WERI-Rb-1 (cell line): Measurements from ENCODE around the gene C2orf68.
"Not testable (repeated sequence)": the region's sequence is repeated elsewhere in the genome, so short reads cannot be mapped to it uniquely, and the experiment has no call there.

Experiments used
- DNase-seq: peaks from one replicate; pipeline ENCODE4 v3.0.0-alpha.2; 2020
- H3K27ac ChIP-seq: fragments of 250-450 bp; sonication (Bioruptor Pico); 2 replicates; pipeline ENCODE4 v1.5.1; 2020; ENCODE audit warnings: mild to moderate bottlenecking, moderate library complexity
- H3K27me3 ChIP-seq: fragments of 250-450 bp; sonication (Bioruptor Pico); 2 replicates; pipeline ENCODE4 v1.5.1; 2021; ENCODE audit warnings: mild to moderate bottlenecking, low read depth, moderate library complexity; ENCODE audit not compliant: insufficient read depth, severe bottlenecking
- H3K36me3 ChIP-seq: fragments of 250-450 bp; sonication (Bioruptor Pico); 2 replicates; pipeline ENCODE4 v1.5.1; 2020; ENCODE audit warnings: mild to moderate bottlenecking, moderate library complexity
- H3K4me3 ChIP-seq: 2 replicates; pipeline ENCODE4 v1.5.1; 2011; ENCODE audit warnings: low read depth, mild to moderate bottlenecking, control low read depth, low read length
- H3K9me3 ChIP-seq: fragments of 250-450 bp; sonication (Bioruptor Pico); 2 replicates; pipeline ENCODE4 v1.5.1; 2021; ENCODE audit warnings: mild to moderate bottlenecking, moderate library complexity; ENCODE audit not compliant: severe bottlenecking
- TF ChIP-seq, protein P1 (sequence below): IDR thresholded peaks from 2 replicates; pipeline ENCODE4 v1.5.1; 2011; ENCODE audit warnings: low read depth, mild to moderate bottlenecking, control low read depth, inconsistent platforms, low read length

Gene C2orf68

GRCh38 chr2:85611705-85612587 is at the start of gene C2orf68:
C2orf68 (minus strand) TSS chr2:85612066; CDS start chr2:85611984, 82 bp downstream.
- Histone ChIP-seq H3K27ac (peak within 1 kb of the TSS; percentile 80), H3K4me3 (peak within 1 kb of the TSS; percentile 64), H3K9me3 (no peaks in the 10 kb centered on the region), H3K27me3 (no peaks in the 10 kb centered on the region), H3K36me3 (peaks cover 28% of the 10 kb centered on the region)
- DNase-seq = peak; percentile 92
- TF ChIP-seq, protein P1, sequence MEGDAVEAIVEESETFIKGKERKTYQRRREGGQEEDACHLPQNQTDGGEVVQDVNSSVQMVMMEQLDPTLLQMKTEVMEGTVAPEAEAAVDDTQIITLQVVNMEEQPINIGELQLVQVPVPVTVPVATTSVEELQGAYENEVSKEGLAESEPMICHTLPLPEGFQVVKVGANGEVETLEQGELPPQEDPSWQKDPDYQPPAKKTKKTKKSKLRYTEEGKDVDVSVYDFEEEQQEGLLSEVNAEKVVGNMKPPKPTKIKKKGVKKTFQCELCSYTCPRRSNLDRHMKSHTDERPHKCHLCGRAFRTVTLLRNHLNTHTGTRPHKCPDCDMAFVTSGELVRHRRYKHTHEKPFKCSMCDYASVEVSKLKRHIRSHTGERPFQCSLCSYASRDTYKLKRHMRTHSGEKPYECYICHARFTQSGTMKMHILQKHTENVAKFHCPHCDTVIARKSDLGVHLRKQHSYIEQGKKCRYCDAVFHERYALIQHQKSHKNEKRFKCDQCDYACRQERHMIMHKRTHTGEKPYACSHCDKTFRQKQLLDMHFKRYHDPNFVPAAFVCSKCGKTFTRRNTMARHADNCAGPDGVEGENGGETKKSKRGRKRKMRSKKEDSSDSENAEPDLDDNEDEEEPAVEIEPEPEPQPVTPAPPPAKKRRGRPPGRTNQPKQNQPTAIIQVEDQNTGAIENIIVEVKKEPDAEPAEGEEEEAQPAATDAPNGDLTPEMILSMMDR = no peak

GRCh38 chr2:85661139-85661858 is 49.4 kb upstream of the C2orf68 start:
- H3K27ac ChIP-seq = no peak overlapping the region
- no peaks in the 10 kb centered on the region for H3K27me3 ChIP-seq
- H3K4me3 ChIP-seq = no peak overlapping the region
- TF ChIP-seq, protein P1 = no peak
- H3K36me3 ChIP-seq = no peaks in the 10 kb centered on the region; the same call in none of the 2 replicates
- DNase-seq = no peak
- H3K9me3 ChIP-seq = no peaks in the 10 kb centered on the region

DNA sequence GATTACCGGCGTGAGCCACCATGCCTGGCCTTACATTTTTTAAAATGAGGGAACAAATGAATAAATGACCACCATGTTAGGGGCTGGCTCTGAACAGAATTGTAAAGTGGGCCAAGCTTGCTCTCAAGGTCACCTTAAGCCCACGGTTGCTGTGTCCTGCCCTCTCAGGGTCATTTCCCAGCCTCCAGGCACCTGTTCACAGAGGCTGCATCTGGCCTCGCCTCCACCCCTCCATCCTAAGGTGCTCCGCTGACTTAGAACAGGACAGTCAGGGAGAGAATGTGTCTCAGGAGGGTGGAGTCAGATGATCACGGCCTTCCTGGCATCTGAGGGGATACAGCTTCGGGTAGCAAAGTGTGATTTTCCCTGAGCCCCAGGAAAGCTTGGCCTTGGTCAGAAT is 48.9 kb upstream of the C2orf68 start:
- TF ChIP-seq, protein P1 = no peak
- DNase-seq = no peak

DNA sequence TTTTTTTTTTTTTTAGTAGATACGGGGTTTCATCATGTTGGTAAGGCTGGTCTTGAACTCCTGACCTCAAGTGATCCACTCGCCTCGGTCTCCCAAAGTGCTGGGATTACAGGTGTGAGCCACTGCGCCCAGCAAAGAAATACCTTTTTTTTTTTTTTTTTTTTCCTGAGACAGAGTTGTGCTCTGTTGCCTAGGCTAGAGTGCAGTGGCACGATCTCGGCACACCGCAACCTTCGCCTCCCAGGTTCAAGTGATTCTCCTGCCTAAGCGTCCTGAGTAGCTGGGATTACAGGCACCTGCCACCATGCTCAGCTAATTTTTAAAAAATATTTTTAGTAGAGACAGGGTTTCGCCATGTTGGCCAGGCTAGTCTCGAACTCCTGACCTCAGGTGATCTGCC is 48.4 kb upstream of the C2orf68 start:
- not testable (repeated sequence) for DNase-seq, H3K27ac ChIP-seq, H3K4me3 ChIP-seq, H3K9me3 ChIP-seq, H3K36me3 ChIP-seq, H3K27me3 ChIP-seq

More for the DNA sequence above, 48.9 kb upstream of the C2orf68 start:
- no peaks in the 10 kb centered on the region for H3K9me3 ChIP-seq
- no peak overlapping the region for H3K4me3 ChIP-seq
- no peak overlapping the region for H3K27ac ChIP-seq
- H3K36me3 ChIP-seq = peaks cover 3% of the 10 kb centered on the region
- H3K27me3 ChIP-seq = no peaks in the 10 kb centered on the region

DNA sequence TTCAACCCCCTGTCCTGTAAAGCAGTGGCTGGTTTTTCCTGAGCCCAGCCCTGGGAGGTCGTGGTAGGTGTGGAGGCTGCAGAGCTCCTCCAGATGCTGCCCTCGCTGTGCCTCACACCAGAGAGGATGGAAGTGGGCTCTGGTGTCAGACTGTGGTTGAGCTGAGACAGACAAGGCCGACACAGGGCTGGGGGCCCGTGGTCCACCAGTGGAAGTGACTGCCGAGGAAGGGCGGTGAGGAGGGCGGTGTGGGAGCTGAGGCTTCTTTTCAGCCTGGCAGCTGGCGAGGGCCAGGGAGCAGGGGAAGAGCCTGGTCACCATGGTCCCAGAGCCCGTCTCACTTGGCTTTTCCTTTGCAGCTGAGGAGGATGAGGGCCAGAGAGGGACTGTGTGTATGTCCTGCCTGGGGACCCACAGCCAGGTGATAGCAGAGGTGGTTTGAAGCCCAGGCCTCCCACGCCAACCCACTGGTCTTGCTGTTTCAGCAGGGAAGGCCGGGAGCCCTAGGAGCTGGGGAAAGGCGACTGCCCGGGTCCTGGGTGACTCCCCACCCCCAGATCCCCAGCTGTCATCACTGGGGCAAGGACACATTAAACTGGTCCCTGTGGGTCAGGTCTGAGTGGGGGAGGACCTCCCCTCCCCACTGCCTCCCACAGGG is 47.6 kb upstream of the C2orf68 start:
- TF ChIP-seq, protein P1 = no peak
- DNase-seq = no peak
- H3K27ac ChIP-seq = no peak overlapping the region

DNA sequence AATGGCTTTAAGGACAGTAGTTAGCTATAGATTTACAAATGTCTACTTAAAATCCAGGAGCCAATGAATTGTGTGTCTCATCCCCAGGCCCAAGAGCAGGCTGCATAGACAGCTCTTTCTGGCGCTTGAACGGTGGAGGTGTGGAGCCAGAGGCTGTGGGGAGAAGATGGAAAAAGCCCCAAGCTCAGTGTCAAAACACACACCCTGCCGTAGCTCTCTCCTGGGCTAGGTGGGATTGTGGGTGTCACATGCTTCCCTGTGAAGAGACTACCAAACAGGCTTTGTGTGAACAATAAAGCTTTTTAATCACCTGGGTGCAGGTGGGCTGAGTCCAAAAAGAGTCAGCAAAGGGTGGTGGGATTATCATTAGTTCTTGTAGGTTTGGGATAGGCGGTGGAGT is 45.5 kb upstream of the C2orf68 start:
- DNase-seq, H3K27ac ChIP-seq, H3K9me3 ChIP-seq, H3K27me3 ChIP-seq, H3K4me3 ChIP-seq: not testable (repeated sequence)
- peaks cover 12% of the 10 kb centered on the region for H3K36me3 ChIP-seq

More for the DNA sequence above, 47.6 kb upstream of the C2orf68 start:
- Histone ChIP-seq H3K36me3 (peaks cover 4% of the 10 kb centered on the region), H3K27me3 (no peaks in the 10 kb centered on the region), H3K4me3 (no peak overlapping the region), H3K9me3 (no peaks in the 10 kb centered on the region)
